Suppressor macrophage (primary cell): ENCODE measurements around the gene NFIX.

ENCODE experiments used
- DNase-seq, 4 experiments: peaks; one replicate each; pipeline ENCODE4 v3.0.0-alpha.2; 2020 to 2022

The NFIX gene

DNA sequence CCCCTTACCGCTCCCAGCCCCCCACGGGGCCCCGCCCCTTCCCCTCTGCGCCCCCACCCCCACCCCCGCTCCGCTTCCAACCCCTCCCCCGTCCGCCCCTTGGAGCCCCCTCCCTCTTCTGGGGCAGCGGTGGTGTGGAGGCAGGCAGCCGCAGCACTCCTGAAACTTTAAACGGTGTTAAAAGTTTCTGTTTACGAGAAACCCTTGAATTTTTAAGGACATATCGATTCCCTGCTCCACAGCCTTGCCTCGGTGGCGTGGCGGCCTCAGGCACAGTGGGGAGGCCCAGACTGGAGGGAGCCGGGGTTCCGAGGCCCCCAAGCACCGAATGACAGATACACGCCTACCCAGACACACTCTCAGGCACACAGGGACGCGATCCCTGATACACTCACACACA, 4.8 kb upstream of the NFIX start:
- no peak for DNase-seq

- no peak for DNase-seq
These were observed 4.4 kb upstream of the NFIX start for GRCh38 chr19:12990853-12991252.

DNA sequence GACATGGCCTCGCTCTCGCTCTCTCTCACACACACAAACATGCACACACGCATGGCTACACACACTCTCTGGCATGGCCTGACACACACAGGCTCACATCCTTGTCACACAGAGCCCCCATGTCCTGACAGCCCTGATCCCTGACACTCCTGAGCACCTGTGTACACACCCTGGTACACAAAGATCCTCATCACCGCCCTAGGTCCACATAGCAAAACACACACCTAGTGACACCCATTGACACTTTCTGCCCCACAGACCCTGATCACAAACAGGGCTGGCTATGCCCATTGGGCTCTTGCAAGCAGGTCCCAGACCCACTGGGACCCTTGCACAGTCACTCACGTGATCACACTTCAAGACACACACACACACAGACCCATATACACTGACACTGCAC, 4.0 kb upstream of the NFIX start:
- DNase-seq, result no peak

DNA sequence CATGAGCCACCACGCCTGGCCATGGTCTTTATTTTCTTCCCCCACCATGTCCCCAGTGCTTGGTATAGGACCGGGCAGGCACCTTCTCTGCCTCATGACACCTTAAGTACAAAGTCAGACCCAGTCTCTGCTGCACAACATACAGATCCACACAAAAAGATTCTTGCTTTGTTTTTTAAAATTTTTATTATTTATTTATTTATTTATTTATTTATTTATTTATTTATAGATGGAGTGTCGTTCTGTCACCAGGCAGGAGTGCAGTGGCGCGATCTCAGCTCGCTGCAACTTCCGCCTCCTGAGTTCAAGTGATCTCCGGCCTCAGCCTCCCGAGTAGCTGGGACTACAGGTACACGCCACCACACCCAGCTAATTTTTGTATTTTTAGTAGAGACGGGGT, 2.5 kb upstream of the NFIX start:
- no peak for DNase-seq

DNA sequence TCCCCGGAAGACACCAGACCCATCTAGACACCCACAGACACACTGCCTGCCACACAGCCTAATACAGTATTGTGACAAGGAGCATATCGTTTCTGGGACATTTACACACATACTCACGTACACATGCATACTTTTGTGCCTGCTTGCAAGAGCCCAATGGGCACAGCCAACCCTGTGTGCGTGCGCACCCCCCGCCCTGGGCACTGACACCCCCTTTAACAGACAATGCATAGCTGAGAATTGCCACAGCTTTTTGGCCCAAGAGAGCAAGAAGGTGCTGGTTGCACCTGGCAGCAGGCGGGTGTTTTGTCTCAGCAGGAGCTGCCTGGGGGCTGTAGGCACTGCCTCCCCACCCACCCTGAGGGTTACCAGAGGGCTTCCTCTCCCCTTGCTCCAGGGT, 1.7 kb upstream of the NFIX start:
- DNase-seq, result no peak

DNA sequence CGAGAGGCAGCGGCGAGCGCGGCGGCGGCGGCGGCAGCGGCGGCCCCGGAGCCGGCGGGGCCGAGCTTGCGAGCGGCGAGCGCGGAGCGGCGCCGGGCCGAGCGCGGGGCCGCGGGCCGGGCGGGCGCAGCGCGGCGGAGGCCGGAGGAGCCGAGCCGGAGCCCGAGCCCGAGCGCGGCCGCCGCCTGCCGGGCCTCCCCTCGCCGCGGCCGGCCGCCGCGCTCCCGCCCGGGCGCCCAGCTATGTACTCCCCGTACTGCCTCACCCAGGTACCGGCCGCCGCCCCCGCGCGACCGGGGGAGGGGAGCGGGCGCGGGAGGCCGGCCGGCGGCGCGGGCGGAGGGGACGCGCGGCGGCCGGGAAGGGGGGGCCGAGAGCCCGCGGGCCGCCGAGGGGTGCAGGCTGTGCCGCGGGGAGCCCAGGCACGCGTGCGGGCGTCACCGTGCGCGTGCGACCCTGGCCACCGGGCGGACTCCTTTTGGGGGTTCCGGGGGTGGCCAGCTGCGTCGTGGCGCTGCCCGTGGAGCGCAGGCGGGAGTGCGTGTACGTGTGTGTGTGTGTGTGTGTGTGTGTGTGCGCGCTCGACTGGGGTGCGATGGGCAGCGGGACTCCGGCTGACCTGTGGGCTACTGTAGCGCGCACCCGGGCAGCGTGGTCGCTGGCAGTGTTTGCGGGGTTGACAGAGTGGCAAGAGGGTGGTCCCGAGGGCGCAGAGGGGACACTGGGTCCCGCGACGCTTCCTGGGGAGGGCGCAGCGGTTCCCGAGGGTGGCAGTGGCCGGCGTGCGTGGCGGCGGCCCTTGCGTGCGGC, 526 bp downstream of the NFIX start:
- peak in 3 of 4 experiments; percentile 3 to 42 (median 37) for DNase-seq

DNA sequence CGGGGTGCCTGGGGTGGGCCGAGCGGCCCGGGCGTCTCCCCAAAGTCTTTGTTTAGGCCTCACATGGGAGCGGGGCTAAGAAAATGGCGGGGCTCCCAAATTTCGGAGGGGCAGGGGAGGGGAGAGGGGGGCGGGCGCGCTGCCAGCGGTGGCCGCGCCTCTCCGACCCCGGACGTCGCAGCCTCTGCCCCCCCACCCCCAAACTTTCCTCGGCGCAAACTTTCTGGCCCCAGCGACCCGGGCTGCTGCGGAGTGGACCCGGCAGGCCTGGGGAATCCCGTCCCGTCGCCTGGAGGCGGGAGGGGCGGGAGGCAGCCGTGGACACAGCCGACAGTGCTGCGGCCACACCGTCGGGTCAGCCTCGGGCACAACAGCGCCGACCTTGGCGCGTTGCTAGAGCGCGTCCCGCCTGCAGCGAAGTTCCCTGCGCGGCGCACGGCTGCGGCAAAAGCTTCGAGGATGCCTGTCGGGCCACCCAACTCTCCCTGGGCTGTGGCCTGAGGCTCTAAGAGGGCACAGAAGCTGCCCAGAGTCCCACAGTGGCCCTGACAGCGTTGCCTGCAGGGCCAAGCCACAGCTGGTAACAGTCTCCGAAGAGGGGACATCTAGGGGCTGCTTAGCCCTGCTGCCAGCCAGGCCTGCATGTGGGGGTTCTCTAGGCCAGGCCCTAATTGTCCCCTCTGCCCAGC, 1.3 kb downstream of the NFIX start:
- peak in 1 of 4 experiments; percentile 21 for DNase-seq

DNA sequence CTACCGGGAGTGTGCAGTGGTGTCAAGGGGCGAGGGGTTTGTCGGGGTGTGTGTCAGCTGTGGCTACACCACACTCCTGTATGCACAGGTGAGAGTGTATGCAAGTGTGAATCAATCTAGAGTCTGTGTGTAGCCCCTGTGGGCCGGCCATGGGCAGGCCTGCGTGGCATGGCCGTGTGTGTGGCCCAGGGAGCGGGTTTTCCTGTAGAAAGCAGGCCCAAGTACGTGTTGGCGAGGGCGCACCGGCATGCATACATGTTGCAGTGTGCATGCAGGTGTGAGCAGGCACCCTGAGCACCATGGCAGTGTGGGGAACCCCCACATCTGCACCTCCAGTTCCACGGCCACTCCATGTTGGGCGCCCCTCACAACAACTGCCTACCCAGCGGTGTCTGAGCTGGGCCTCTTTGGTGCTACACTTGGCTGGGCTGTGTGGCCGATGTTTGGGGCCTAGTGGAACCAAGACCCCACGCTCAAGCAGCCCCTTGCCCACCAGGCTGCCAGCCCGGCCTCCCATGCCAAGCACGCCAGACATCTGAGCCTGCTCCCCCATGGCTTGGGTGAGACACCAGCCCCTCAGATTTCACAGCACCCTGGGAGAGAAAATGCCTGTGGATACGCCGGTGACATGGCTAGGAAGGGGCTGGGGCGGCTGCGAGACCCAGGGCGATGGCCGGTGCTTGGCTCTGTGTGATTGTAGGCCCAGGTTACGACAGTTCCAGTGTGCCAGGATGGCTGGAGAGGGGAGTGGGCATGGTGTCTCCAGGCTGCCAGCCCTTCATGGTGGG, 2.1 kb downstream of the NFIX start:
- no peak for DNase-seq

- DNase-seq, result no peak
These were observed 3.0 kb downstream of the NFIX start for GRCh38 chr19:12997967-12998940.

- no peak for DNase-seq
These were observed 5.9 kb downstream of the NFIX start for GRCh38 chr19:13001166-13001501.

DNA sequence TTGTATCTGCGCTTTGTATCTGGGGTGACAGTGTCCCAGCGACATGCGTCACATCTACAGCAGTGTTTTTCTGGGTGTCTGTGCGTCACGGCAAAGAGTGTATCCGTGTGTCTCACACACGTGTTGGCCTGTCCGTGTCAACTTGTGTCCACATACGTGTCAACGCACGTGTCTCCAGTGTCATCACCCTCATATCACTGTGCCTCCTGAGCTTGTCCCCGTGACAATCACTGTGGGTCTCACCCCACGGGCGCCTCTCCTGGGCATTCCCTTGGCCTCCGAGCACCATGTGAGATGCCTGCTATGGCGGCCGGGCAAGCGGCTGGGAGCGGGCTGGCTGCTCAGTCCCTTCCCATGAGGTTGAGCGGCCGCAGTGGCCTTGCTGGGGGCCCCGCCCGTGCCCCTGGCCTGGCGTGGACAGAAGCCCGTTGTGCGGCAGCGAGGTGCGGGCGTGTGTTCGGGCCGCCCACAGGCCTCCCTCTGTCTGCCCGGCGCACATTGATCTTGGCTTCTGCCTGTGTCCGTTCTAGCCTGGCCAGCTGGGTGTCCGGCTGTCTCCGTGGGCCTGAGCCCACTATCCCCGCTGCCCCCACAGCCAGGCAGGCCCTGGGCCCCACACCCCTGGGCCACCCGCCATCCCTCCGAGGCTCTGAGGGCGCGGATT, 6.4 kb downstream of the NFIX start:
- DNase-seq, result no peak

DNA sequence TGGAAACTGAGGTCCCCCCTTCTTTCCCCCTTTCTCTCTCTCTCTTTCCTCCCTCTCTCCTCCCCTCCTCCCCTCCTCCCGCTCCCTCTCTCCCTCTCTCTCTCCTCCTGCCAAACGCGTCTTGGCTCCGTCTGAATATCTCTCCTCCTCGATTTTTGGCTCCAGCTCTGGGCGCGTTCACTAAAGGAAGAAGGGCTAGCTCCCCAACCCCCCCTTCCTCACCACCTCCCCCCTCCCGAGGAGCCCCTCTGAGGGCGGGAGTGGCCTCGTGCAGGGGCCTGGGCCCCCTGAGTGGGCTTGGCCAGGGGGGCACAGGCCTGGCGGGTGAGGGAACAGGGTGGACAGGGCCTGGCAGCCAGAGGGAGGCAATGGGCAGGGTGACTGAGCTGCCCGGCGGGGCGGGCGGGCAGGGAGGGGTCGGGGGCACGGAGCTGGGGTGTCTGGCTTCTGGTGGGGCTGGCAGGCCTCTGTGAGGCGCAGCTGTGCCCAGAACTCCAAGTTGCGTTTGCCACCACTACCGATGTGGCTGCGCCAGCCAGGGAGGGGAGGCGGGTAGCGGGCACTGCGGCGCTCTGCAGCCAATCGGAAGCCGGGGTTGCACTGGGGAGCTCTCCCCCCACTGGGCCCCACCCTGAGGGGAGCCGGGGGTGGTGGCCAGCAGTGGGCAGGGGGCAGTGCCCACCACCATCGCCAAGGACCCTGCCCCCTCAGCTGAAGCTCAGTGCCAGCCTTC, 7.1 kb downstream of the NFIX start:
- DNase-seq, result no peak

DNA sequence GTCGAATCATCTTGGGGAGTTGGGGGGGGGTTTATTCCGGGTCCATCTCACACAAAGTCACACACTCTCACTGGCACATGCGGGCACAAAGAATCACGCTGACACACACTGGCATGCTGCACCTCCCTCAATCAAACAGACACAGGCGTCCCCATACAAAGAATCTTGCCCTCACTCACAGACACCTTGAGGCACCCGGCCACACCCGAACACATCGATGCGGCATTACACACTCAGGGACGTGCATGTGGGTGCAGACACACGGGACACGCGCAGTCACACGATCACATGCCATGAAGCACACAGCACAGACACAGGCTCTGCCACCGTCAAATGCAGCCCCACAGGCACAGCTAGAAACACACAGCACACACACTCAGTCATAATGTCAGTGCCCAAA, 7.8 kb downstream of the NFIX start:
- DNase-seq, result no peak

GRCh38 chr19:13004273-13004672, 9.0 kb downstream of the NFIX start:
- DNase-seq, result no peak

DNA sequence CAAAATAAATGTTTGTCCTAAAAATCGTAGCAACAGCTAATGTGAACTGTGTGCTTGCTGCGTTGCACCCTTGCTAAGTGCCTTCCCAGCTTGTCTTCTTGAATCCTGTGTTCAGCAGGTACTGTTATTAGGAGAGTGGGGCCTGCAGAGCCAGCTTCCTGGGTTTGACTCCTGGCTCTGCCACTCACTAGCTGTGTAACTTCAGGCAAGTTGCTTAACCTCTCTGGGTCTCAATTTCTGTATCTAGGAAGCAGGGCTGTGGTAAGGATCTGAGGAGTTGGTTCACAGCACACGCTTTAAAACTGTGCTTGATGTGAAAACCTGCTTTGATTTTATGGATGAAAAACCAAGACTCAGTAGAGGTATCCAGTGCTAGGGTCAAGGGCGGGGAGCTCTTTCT, 10.0 kb downstream of the NFIX start:
- no peak for DNase-seq

DNA sequence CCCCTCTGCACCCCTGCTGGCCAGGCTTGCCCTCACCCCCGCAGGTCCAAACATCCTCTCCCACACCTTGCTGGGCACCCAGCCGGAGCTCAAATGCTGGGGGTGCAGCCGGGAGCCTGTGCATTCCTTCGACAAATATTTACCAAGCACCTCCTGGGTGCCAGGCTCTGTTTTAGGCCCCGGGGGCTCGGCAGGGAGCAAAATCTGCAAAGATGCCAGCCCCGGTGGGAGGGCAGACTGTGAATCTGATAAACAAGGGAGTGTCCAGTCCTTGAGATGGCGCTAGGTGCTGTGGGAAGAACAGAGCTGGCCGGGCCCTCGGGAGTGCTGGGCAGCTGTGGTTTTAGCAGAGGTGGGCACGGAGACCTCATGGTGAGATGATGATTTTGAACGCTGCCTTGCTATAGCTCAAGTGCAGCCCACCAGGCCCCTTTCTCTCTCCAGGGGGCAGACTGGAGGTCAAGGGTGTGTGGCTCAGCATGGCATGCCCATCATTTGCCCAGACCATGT, 10.6 kb downstream of the NFIX start:
- no peak for DNase-seq

- DNase-seq, result no peak
These were observed 11.4 kb downstream of the NFIX start for GRCh38 chr19:13006431-13007281.

DNA sequence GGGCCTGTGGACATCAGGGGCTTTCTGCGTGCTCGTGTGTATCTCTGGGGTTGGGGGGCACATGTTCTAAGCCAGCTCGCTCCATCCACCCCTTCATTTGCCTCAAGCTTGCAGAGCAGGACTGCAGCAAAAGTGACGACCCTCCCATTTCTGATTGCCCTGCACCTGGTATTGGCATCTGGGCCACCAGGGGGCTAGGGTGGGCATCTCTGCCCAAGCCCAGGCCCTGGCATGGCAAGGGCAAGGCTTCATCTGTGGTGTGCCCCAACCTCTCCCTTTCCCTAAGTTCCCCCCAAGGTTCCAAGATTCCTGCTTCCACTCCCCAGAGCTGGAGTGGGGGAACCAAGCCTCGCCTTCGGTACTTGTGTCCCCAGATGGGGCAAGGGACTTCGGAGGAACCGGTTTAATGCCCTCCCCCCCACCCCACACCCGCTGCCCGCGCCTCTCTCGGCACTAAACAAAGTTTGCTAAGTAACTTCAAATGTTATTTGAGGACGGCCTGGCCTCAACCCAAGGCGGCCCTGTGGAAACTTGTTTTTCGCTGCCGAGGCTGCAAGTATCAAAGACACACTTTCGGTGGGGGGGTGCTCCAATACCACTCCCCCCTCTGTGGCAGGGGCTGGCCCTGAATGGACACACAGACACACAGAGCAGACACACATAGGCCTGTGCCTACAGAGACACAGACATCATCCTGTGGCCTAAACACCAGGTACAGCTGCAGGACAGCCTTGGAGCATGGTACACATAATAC, 12.2 kb downstream of the NFIX start:
- DNase-seq, result no peak
